Left ventricle myocardium superior (tissue), 1 donor: Measurements from ENCODE around the gene BTD. TPM values are rescaled to one million over a fixed set of nuclear protein-coding genes. Genes with fewer than 3 reads are reported as not detected.

Experiments used
- ATAC-seq: fragments of 200-7000 bp; cut with Tn5 transposase; one replicate; pipeline ENCODE4 v1.9.1; 2020; ENCODE audit warnings: mild to moderate bottlenecking, moderate library complexity
- DNase-seq: peaks from one replicate; pipeline ENCODE4 v3.0.0-alpha.2; 2020
- intact Hi-C: fragments of 100-400 bp; cut with micrococcal nuclease; formaldehyde crosslinking; loops from one replicate; pipeline ENCODE4 v1.11.0; 2022
- long read RNA-seq: library from polyadenylated mRNA; unstranded; transcript quantifications from one replicate; pipeline ENCODE4 v2.0.0, GENCODE V29; 2021
- total RNA-seq: library from RNA; stranded (reverse); fragmentation: NEBNext Ultra II Directional; extraction: Animal tissue kit (Norgen Biotek cat#: 25700); gene quantifications from one replicate; pipeline ENCODE4 v1.2.1, GENCODE V29; 2021
- donor health status: DM: no; HTN: yes; CAD: no; lungs with severe emphysema.

The BTD gene, protein sequence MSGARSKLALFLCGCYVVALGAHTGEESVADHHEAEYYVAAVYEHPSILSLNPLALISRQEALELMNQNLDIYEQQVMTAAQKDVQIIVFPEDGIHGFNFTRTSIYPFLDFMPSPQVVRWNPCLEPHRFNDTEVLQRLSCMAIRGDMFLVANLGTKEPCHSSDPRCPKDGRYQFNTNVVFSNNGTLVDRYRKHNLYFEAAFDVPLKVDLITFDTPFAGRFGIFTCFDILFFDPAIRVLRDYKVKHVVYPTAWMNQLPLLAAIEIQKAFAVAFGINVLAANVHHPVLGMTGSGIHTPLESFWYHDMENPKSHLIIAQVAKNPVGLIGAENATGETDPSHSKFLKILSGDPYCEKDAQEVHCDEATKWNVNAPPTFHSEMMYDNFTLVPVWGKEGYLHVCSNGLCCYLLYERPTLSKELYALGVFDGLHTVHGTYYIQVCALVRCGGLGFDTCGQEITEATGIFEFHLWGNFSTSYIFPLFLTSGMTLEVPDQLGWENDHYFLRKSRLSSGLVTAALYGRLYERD
- total RNA-seq: 11.0 TPM
- long read RNA-seq, full-length matches to known transcripts: 16 of 17 reads
- long read RNA-seq, partial matches to known transcripts: 1 of 17 reads
- long read RNA-seq, other reads (novel, unspliced or antisense): 0 of 17 reads

DNA sequence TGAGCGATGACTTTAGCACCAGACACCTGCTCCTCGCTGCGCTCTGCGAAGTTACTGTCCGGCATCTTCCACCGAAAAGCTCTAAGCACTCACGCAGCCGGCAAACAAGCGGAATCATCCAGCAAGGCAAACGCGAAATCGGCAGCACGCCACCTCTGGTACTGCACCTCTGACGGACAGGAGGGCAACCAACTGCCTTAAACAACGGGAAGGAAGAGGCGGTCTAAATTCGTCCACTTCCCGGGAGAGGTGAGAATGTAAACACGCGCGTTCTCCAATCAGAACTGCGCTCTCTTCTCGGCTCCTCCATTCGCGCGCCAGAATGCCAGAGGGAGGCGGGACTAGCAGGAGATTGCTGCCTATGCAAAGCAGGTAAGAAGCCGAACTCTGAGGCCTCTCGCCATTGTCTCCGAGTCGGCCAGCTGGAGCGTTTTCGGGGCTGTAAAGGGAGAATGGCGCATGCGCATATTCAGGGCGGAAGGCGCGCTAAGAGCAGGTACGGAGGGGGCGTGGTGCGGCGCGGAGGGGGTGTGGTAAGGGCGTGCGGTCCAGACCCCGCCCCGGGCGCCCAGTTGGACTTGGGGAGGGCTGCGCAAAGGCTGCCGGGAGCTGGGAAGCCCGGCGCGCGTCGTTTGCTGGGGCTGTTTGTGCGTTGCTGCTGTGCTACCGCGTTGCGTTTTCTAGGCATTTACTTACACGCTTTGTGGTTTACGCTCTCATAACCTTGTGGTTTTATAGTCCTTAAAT lies at the start of gene BTD, which contains the start of gene HACL1:
TSS of gene BTD (plus strand) at position 347 of the 747 bp plus-strand sequence. CDS start 33,695 bp downstream, outside the sequence.
TSS of gene HACL1 (minus strand) at position 171 of the 747 bp plus-strand sequence. CDS start at position 65, 106 bp downstream.
- peak; percentile 97 for DNase-seq
- intact Hi-C loops: no loop called here
- peak; percentile 96 for ATAC-seq

DNA sequence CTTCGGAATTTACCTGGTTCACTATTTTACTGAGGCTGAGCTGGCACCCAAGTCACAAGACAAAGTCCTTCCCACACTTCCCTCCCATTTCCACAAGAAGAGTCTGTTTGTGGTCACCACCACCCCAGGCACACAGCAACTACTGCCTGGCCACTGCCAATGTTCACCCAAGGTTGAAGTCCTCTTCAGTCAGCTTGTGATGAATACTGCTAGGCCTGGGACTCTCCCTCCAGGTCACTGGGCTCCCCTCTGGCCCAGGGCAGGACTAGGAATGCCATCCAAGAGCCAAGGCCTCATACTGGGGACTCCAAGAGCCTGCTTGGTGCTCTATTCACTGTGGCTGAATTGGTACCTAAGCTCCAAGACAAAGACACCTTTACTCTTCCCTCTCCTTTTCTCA lies 49.6 kb upstream of the BTD start:
- intact Hi-C loops: loop anchor here (10.0 kb wide), 1 partner anchor 117 kb away; no protein-coding TSS in a partner anchor
- DNase-seq (no peak), ATAC-seq (no peak)

DNA sequence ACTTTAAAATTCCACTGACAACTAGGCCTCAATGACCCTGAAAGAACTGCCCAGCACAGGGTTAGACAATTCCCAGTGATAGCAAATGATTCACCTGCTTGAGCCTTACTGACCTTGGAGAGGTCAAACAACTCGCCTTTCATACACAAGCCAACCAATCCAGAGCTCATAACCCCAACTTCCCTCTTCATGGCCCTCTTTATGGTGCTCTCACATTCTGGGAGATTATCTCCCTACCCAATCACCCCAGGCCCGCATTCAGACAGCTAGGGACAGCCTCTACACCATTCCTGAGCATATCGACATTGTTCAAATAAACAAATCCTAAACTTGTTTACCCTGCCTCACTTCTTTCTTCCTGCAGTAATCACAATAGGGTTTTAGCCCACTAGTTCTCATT lies 47.8 kb upstream of the BTD start:
- DNase-seq (no peak), ATAC-seq (no peak)
- intact Hi-C loops: loop anchor here (10.0 kb wide), 1 partner anchor 119 kb away; no protein-coding TSS in a partner anchor

DNA sequence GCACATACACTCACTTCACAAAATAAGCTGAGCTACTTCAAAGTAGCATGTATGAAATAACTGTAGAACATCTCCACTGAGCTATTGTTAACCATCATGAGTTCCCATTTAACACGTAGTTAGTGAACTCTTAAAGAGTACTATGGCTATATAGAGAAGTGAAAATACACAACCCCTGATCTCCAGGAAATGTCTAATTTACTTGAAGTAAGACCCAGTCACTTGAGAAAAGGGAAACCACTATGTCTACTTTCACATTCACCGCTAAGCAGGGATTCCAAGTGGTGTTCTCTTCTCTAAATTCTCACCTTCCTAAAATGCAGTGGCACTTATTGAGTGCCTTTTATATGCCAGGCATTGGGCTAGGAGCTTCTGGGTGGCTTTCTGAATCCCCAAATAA lies 45.0 kb upstream of the BTD start:
- ATAC-seq: peak; percentile 37
- intact Hi-C loops: loop anchor here (10.0 kb wide), 1 partner anchor 122 kb away; no protein-coding TSS in a partner anchor
- no peak for DNase-seq

DNA sequence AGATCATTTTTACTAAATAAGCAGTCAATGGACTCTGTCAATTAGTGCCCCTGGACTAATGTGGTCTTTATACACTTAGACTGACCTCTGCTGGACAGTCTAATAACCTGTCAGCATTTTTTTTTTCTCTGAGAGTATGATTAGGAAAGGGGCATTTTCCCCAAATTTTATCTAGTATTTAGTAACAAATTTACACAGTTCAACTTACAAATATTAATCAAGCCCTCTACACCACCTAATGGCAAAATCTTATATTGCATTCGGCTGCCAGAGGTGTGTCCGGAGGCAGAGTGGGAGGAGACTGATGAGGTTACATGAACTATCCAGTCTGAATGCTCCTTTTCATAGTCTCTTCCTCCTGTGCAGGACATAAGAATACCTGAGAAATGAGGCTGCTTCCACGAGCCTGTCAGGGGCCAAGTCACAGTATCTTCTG lies 44.0 kb upstream of the BTD start:
- DNase-seq (no peak), ATAC-seq (peak; percentile 68)
- intact Hi-C loops: loop anchor here (10.0 kb wide), 1 partner anchor 123 kb away; no protein-coding TSS in a partner anchor

DNA sequence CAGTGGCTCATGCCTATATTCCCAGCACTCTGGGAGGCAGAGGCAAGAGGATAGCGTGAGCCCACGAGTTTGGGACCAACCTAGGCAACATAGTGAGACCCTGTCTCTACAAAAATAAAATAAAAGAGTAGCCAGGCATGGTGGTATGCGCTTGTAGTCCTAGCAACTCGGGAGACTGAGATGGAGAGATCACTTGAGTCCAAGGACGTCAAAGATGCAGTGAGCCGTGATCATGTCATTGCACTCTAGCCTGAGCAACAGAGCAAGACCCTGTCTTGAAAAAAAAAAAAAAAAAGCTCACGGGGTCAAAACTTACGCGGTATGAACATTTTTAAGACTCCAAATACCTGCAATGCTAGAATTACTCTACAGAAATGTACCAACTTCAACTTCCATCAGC lies 43.0 kb upstream of the BTD start:
- ATAC-seq: no peak
- intact Hi-C loops: loop anchor here (10.0 kb wide), 1 partner anchor 124 kb away; no protein-coding TSS in a partner anchor

DNA sequence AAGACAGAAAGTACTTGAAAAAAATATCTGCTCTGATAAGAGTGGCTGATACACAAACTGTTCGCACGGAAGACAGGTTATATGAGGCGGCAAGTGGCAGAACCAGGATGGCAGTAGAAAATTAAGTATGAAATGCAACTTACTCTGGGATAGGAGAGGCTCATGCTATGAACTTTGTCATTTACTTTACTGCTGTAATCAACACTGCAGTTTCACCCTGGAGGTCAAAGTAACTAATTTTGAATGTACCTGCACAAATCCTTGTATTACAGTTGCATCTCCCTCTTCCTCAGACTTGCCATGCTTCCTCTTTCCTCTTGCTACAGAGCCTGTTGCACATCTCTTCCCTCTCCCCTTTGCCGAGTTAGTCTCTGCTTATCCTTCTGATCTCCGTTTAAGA lies 39.0 kb upstream of the BTD start:
- no peak for ATAC-seq
- DNase-seq: no peak
- intact Hi-C loops: no loop called here

More for the DNA sequence above, 43.0 kb upstream of the BTD start:
- no peak for DNase-seq

DNA sequence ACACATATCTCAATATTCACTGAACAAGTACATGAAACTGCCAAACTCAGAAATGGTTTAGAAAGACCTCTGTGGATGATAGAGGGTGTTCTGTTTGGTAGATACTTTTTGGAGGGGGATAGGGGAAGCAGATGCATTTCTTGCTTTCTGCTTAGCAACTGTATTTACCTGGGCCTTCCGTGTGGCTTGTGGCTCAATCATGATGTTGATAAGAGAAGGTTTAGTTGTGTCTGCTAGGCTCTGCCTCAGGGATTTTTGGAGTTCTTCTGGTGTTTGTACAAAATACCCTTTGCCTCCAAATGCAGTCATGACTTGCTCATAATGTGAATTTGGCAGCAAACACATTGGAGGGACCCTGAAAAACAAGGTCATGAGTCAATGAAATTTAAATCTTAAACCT lies 38.4 kb upstream of the BTD start:
- ATAC-seq (no peak), DNase-seq (no peak)
- intact Hi-C loops: no loop called here

DNA sequence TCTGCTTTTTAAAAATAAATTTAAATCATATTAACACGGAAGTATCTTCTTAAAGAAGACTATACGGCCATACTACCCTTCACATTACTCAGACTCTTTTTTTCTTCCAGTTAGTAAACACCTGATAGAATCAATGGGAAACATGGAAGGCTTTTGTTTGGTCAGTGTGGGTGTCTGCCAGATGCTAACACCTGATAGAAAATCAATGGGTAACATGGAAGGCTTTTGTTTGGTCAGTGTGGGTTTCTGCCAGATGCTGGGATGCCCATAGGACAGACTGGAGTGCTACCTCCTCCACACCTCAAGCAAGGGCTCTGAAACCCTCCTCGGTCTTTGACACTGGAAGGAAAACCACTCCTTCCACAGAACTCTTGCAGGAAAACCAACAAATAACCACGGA lies 29.4 kb upstream of the BTD start:
- DNase-seq: no peak
- intact Hi-C loops: no loop called here
- ATAC-seq: no peak

DNA sequence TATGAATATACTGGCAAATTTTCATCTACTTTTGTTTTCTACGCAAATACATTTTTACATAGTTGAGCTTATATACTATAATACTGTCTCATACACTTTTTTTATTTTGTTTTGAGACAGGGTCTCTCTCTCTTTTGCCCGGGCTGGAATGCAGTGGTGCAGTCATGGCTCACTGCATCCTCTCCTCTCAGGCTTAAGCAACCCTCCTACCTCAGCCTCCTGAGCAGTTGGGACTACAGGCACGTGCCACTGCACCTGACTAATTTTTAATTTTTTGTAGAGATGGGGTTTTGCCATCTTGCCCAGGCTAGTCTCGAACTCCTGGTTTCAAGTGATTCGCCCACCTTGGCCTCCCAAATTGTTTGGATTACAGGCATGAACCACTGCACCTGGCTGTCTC lies 26.1 kb upstream of the BTD start:
- no peak for DNase-seq
- intact Hi-C loops: no loop called here
- ATAC-seq: no peak

DNA sequence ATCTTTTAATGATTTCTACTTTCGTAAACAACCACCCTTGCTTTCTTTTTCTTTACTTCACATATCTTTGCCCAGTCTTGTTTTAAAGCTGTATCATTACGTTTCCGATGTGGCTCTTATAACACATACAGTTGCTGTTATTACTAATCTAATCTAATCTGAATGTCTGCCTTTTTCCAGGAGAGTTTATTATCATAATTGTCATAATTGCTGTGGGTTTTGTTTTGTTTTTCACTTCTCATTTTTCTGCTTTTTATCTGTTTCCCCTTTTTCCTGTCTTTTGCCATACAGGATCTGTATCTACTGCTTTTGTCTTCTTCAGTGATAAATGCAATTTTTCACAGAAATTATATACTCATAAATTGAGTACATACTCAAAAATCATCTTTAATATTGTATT lies 25.1 kb upstream of the BTD start:
- no peak for ATAC-seq
- DNase-seq: no peak
- intact Hi-C loops: no loop called here

DNA sequence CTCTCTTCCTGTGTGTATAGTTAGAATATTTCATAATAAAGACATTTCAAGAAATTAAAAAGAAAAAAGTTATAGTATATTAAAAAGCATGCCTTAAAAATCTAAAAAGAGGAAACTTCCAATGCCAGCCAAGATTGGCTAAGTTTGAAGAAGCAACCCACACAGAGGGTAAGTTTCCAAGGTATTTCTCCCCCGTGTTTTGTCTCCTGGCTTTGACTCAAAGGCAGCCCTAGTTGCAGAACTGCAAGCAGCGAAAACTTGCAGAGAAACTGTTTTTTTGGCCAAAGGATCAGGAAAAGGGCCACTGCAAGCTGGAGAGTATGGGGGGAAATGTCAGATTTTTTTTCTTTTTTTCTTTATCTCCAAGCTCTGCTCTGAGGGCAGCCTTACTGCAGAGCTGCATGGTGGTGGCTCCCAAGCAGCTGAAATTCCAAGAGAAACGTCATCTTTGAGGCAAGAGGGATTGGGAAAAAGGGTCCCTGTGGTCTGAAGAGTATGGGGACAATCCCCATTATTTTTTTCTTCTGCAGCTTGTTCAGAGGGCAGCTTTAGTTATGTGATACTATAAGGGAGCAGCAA lies 23.2 kb upstream of the BTD start:
- ATAC-seq (no peak), DNase-seq (no peak)
- intact Hi-C loops: no loop called here

DNA sequence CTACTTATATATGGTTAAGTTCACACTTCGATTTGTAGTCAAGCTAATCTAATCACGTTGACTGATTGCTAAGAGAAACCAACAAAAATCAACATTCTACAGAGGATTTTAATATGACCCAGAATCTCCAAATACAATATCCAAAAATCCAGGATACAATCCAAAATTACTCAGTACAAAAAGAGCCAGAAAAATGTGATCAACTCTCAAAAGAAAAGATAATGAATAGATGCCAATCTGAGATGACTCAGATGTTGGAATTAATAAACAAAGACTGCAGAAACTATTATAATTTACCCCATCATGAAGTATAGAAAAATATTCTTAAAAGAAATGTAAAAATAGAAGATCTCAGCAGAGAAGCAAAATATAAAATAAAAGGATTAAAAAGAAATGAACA lies 22.5 kb upstream of the BTD start:
- DNase-seq (no peak), ATAC-seq (no peak)
- intact Hi-C loops: no loop called here

DNA sequence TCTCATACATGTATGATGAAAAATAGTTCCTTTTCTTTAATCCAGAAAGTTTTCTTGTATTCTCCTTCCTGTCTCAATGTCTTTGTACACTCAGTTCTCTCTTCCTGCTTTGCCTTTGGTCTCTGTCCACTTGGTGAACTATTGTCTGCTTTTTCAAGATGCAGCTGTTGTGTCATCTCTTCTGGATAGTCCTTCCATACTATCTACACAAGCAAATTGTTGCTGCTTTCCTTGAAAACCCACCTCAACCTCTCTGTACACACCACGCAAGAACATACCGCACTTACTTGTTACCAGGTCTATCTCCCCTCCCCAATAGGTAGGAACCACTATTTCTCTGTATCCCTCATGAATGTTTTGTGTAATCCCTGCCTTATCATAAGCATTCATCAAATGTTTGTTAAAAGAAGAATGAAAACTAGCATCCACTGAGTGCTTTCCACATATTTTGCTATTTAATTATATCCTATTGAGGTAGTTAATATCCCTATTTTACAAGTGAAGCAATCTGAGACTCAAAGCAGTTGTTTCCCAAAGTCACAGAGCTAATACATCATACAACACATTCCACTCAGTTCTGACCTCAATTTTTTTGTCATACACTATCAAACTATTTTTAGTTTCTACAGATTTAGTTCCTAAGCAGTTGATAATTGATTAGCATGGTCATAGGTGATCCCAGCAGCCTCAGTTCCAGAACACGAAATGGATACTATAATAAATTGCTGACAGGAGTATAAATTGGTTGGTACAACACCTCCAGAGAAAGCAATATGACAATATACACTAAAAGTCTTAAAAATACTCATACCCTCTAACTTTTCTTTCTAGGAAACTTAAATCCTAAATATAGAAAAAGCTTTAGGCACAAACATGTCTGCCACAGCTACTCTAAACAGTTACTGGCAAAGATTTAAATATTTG lies 19.8 kb upstream of the BTD start:
- no peak for DNase-seq
- no peak for ATAC-seq
- intact Hi-C loops: loop anchor here (10.0 kb wide), 1 partner anchor 337 kb away; no protein-coding TSS in a partner anchor

DNA sequence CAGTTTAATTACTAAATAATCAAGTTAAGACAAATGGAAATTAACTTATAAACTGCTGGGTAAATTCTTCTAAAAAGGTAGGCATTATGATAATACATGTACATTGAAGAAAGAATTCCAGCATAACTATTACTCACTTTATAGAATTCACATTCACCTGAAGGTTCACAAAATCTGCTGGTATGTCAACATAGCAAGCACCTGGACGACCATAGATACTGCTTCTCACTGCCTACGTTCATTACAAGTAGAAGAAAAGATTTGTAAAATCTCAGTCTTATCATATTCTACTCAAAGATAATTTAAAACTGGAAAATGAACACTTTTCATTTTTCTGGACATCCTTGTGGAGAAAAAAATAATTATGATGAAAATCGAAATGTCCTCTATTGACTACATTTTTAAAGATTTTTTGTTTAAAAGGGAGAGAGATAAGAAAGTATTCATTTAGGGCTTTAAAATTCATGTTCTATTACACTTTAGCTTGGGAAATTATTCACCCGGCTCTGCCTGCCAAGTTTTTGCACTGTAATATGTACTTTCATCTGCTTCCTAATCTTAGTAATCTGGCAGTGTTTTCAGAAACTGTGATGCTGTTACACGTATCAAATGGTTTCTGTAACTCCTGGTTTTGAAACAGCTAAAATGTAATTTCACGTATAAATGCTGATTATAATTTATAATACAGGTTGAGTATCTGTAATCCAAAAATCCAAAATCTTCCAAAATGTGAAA lies 16.3 kb upstream of the BTD start:
- ATAC-seq: no peak
- intact Hi-C loops: loop anchor here (10.0 kb wide), 1 partner anchor 340 kb away; no protein-coding TSS in a partner anchor
- no peak for DNase-seq

DNA sequence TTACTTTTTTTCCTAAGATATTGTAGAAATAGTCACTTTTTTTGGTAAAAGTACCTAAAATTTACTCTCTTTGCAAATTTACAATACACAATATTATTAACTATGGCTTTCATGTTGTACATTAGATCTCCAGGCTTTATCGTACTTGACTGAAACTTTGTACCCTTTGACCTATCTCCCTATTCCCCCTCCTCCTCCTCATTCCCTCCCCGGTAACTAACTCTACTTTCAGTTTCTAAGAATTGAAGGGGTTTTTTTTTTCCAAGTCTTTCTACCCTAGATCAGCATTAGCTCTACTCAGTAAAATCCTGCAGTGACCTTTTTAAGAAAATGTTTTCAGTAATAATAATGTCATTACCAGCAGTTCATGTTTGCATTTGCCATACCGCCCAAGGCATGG lies 10.3 kb upstream of the BTD start:
- ATAC-seq (no peak), DNase-seq (no peak)
- intact Hi-C loops: no loop called here

DNA sequence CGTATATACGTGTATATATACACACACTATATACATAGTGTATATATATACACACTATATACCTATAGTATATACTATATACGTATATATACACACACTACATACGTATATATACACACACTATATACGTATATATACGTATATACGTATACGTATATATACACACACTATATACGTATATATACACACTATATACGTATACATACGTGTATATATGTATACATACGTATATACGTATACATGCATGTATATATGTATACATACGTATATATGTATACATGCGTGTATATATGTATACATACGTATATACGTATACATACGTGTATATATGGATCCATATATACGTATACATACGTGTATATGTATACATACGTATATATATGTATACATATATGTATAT lies 9.6 kb upstream of the BTD start:
- no peak for ATAC-seq
- no peak for DNase-seq
- intact Hi-C loops: no loop called here

DNA sequence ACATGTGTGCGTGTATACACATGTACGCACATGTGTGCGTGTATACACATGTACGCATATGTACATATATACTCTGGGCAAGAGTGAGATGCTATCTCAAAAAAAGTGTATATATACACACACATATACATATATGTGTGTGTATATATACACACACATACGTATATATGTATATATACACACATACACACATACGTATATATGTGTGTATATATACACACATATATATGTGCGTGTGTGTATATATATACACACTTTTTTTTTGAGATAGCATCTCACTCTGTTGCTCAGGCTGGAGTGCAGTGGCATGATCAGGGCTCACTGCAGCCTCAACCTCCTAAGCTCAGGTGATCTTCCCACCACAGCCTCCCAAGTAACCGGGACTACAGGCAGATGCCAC lies 8.6 kb upstream of the BTD start:
- ATAC-seq (no peak), DNase-seq (no peak)
- intact Hi-C loops: no loop called here
